HEK293 (cell line): ENCODE results near the gene WAPL.

Experiments
- CTCF ChIA-PET: fragments of 350-600 bp; formaldehyde crosslinking; extraction: SDS; loops from one replicate; lab custom pipeline; 2021; ENCODE audit warnings: antibody characterized with exemption; lab: Yijun Ruan, JAX
- POLR2A ChIA-PET: fragments of 300-600 bp; formaldehyde crosslinking; extraction: SDS; loops from one replicate; lab custom pipeline; 2020; ENCODE audit warnings: antibody characterized with exemption, inconsistent platforms; lab: Yijun Ruan, JAX
- H3K27ac ChIP-seq: fragments of 200-500 bp; sonication (Bioruptor generic); 2 replicates; pipeline ENCODE4 v1.5.1; 2014; ENCODE audit warnings: low read depth, low read length, control low read depth, inconsistent platforms; ENCODE audit errors: extremely low read depth
- H3K36me3 ChIP-seq, 2 experiments: fragments of 200-500 bp in 1 of 2; sonication (Bioruptor generic) in 1 of 2; 1 replicate in 1 of 2; 2 replicates in 1 of 2; pipeline ENCODE4 v1.5.1; 2014 to 2017; ENCODE audit warnings: inconsistent platforms in 2 of 2, low read length in 2 of 2; ENCODE audit not compliant: control insufficient read depth in 2 of 2, insufficient read depth in 1 of 2
- H3K4me1 ChIP-seq: fragments of 200-500 bp; sonication (Bioruptor generic); 2 replicates; pipeline ENCODE4 v1.5.1; 2014; ENCODE audit warnings: mild to moderate bottlenecking, low read length, inconsistent platforms; ENCODE audit not compliant: control insufficient read depth, insufficient read depth
- H3K4me3 ChIP-seq: 2 replicates; pipeline ENCODE4 v1.5.1; 2011; ENCODE audit warnings: low read depth, mild to moderate bottlenecking, control low read depth, low read length, moderate library complexity
- H3K9me3 ChIP-seq: fragments of 200-500 bp; sonication (Bioruptor generic); 2 replicates; pipeline ENCODE4 v1.5.1; 2014; ENCODE audit warnings: low read depth, low read length, inconsistent platforms; ENCODE audit not compliant: control insufficient read depth, insufficient read depth
- GLIS1 ChIP-seq: fragments of 450-650 bp; formaldehyde crosslinking; IDR thresholded peaks from 2 replicates; pipeline ENCODE4 v1.5.1; 2016; ENCODE audit warnings: missing biosample characterization, missing genetic modification characterization
- INSM2 ChIP-seq: fragments of 450-650 bp; formaldehyde crosslinking; IDR thresholded peaks from 2 replicates; pipeline ENCODE4 v1.5.1; 2016; ENCODE audit warnings: missing biosample characterization, missing genetic modification characterization
- KLF1 ChIP-seq: fragments of 450-650 bp; formaldehyde crosslinking; IDR thresholded peaks from 2 replicates; pipeline ENCODE4 v1.5.1; 2016; ENCODE audit warnings: missing biosample characterization, missing genetic modification characterization
- OSR2 ChIP-seq: fragments of 450-650 bp; formaldehyde crosslinking; IDR thresholded peaks from 2 replicates; pipeline ENCODE4 v1.5.1; 2016; ENCODE audit warnings: missing biosample characterization, missing genetic modification characterization
- PRDM1 ChIP-seq: fragments of 450-650 bp; formaldehyde crosslinking; IDR thresholded peaks from 2 replicates; pipeline ENCODE4; 2016; ENCODE audit warnings: missing biosample characterization, missing genetic modification characterization
- PRDM10 ChIP-seq: fragments of 450-650 bp; formaldehyde crosslinking; IDR thresholded peaks from 2 replicates; pipeline ENCODE4 v1.5.1; 2016; ENCODE audit warnings: missing biosample characterization, missing genetic modification characterization
- PRDM6 ChIP-seq: fragments of 450-650 bp; formaldehyde crosslinking; IDR thresholded peaks from 2 replicates; pipeline ENCODE4 v1.5.1; 2017; ENCODE audit warnings: missing biosample characterization, missing genetic modification characterization
- SCRT1 ChIP-seq: fragments of 450-650 bp; formaldehyde crosslinking; IDR thresholded peaks from 2 replicates; pipeline ENCODE4 v1.5.1; 2016; ENCODE audit warnings: missing biosample characterization, missing genetic modification characterization, borderline replicate concordance
- SCRT2 ChIP-seq: fragments of 450-650 bp; formaldehyde crosslinking; IDR thresholded peaks from 2 replicates; pipeline ENCODE4 v1.5.1; 2016; ENCODE audit warnings: missing biosample characterization, missing genetic modification characterization
- ZBTB17 ChIP-seq: fragments of 450-650 bp; formaldehyde crosslinking; IDR thresholded peaks from 2 replicates; pipeline ENCODE4 v1.5.1; 2016; ENCODE audit warnings: missing biosample characterization, missing genetic modification characterization
- ZNF132 ChIP-seq: fragments of 450-650 bp; formaldehyde crosslinking; IDR thresholded peaks from 2 replicates; pipeline ENCODE4 v1.5.1; 2017; ENCODE audit warnings: missing biosample characterization, missing genetic modification characterization, borderline replicate concordance
- ZNF366 ChIP-seq: fragments of 450-650 bp; formaldehyde crosslinking; conservative IDR thresholded peaks from 2 replicates; pipeline ENCODE4 v1.5.1; 2016; ENCODE audit warnings: missing biosample characterization, missing genetic modification characterization
- ZNF398 ChIP-seq: fragments of 450-650 bp; formaldehyde crosslinking; IDR thresholded peaks from 2 replicates; pipeline ENCODE4 v1.5.1; 2017; ENCODE audit warnings: missing biosample characterization, missing genetic modification characterization
- ZNF600 ChIP-seq: fragments of 450-650 bp; formaldehyde crosslinking; IDR thresholded peaks from 2 replicates; pipeline ENCODE4 v1.5.1; 2016; ENCODE audit warnings: missing biosample characterization, missing genetic modification characterization
- ZNF707 ChIP-seq: fragments of 450-650 bp; formaldehyde crosslinking; IDR thresholded peaks from 2 replicates; pipeline ENCODE4 v1.5.1; 2016; ENCODE audit warnings: missing biosample characterization, missing genetic modification characterization

Gene WAPL

GRCh38 chr10:86508217-86508616 lies 13.4 kb downstream of the WAPL start:
- POLR2A ChIA-PET: no interaction called here
- Histone ChIP-seq H3K36me3 (peaks cover 30 to 54% of the 10 kb centered on the region in 2 experiments), H3K4me3 (no peak overlapping the region), H3K9me3 (no peaks in the 10 kb centered on the region), H3K27ac (no peak overlapping the region), H3K4me1 (peaks cover 8% of the 10 kb centered on the region; the same call in 1 of the 2 replicates)
- peak; percentile 19; the same call in 1 of the 2 replicates for TF ChIP-seq ZNF366 (tag by site-specific recombination)
- TF ChIP-seq SCRT2 (tag by site-specific recombination): peak; percentile 81
- TF ChIP-seq ZNF600 (tag by site-specific recombination): peak; percentile 95
- TF ChIP-seq INSM2 (tag by site-specific recombination): no peak
- peak; percentile 65 for TF ChIP-seq PRDM1 (tag by site-specific recombination)
- peak; percentile 73; the same call in 1 of the 2 replicates for TF ChIP-seq SCRT1 (tag by site-specific recombination)
- TF ChIP-seq PRDM6 (tag by site-specific recombination): 0 out of 2 replicates have a peak, but pooled peaks have one; percentile 8
- peak; percentile 94 for TF ChIP-seq PRDM10
- TF ChIP-seq ZNF132 (tag by site-specific recombination): no peak
- no peak for TF ChIP-seq GLIS1 (tag by site-specific recombination)
- CTCF ChIA-PET: interaction anchor here (1.3 kb wide), 1 partner anchor 78 kb away, joined by 3 read pairs; no protein-coding TSS in a partner anchor

GRCh38 chr10:86506499-86506898 lies 15.1 kb downstream of the WAPL start:
- Histone ChIP-seq H3K4me3 (no peak overlapping the region), H3K4me1 (peaks cover 8% of the 10 kb centered on the region; the same call in 1 of the 2 replicates)
- no peak for TF ChIP-seq PRDM6 (tag by site-specific recombination)
- TF ChIP-seq ZNF398: peak; percentile 23; the same call in 1 of the 2 replicates
- 0 out of 2 replicates have a peak, but pooled peaks have one; percentile 18 for TF ChIP-seq PRDM10
- no peak for TF ChIP-seq KLF1 (tag by site-specific recombination)
- TF ChIP-seq ZNF707 (tag by site-specific recombination): no peak
- TF ChIP-seq OSR2 (tag by site-specific recombination): peak; percentile 94
- 0 out of 2 replicates have a peak, but pooled peaks have one; percentile 41 for TF ChIP-seq ZBTB17 (tag by site-specific recombination)
- TF ChIP-seq, all 188 proteins: peak for 4
- Histone ChIP-seq H3K9me3 (no peaks in the 10 kb centered on the region), H3K27ac (no peak overlapping the region), H3K36me3 (peaks cover 32 to 39% of the 10 kb centered on the region in 2 experiments)
- POLR2A ChIA-PET: interaction anchor here (0.7 to 1.5 kb wide), 2 partner anchors 12 to 19 kb away, joined by 3 to 4 read pairs; no protein-coding TSS in a partner anchor
- CTCF ChIA-PET: no interaction called here
